Measurements from ENCODE around the gene MAEL. TPM values are rescaled to one million over a fixed set of nuclear protein-coding genes. Genes with fewer than 3 reads are reported as not detected.

MAEL gene
- total RNA-seq, 1 experiment from 2014 or later = 0.26 TPM

- ChIA-PET CTCF (interaction anchor here (0.5 to 2.8 kb wide), 22 partner anchors 9 to 487 kb away, joined by 3 to 36 read pairs (median 4); partner anchors contain the start of genes CREG1 and POU2F1), POLR2A (interaction anchor here (1.6 kb wide), 1 partner anchor 154 kb away, joined by 8 read pairs; the partner anchor contains the start of gene POU2F1)
- peak; percentile 91 for DNase-seq (ENCODE audit: low spot score)
- TF ChIP-seq ETV6 (CRISPR knock-in tag; IDR thresholded peaks at IDR 0.05) = 0 out of 2 replicates have a peak, but pooled peaks have one; percentile 39
- TF ChIP-seq MAX (CRISPR knock-in tag; IDR thresholded peaks at IDR 0.05) = 0 out of 2 replicates have a peak, but pooled peaks have one; percentile 29
- peak; percentile 97 for TF ChIP-seq CTCF (IDR thresholded peaks at IDR 0.05)
- no peak for TF ChIP-seq ARID4B (CRISPR knock-in tag; IDR thresholded peaks at IDR 0.05; ENCODE audit: borderline replicate concordance)
- ATAC-seq = peak; percentile 94
- Mint-ChIP-seq H3K9me3 (no peaks in the 10 kb centered on the region), H3K36me3 (no peaks in the 10 kb centered on the region), H3K27me3 (ENCODE audit: low read depth) (no peaks in the 10 kb centered on the region; the same call in 1 of the 2 replicates), H3K27ac (0 out of 2 replicates have a peak overlapping the region, but pooled peaks have one; percentile 84), H3K4me3 (peak overlapping the region; percentile 55), H3K4me1 (peaks cover 9% of the 10 kb centered on the region)
Observed at GRCh38 chr1:167066333-167067122, 77.4 kb downstream of the MAEL start.

- Mint-ChIP-seq H3K9me3 (no peaks in the 10 kb centered on the region), H3K36me3 (no peaks in the 10 kb centered on the region), H3K27ac (no peak overlapping the region), H3K4me3 (no peak overlapping the region), H3K27me3 (ENCODE audit: low read depth) (no peaks in the 10 kb centered on the region; the same call in 1 of the 2 replicates), H3K4me1 (peaks cover 9% of the 10 kb centered on the region)
- ATAC-seq (no peak), DNase-seq (ENCODE audit: low spot score) (no peak)
- ChIA-PET CTCF (no interaction called here), POLR2A (no interaction called here)
- TF ChIP-seq IRF1 (CRISPR knock-in tag; IDR thresholded peaks at IDR 0.05) (no peak), AR (CRISPR knock-in tag; IDR thresholded peaks at IDR 0.05) (no peak), HMGA2 (CRISPR knock-in tag; IDR thresholded peaks at IDR 0.05) (peak; percentile 97), PRDM15 (CRISPR knock-in tag; IDR thresholded peaks at IDR 0.05) (no peak)
Observed at GRCh38 chr1:167067904-167068303, 78.8 kb downstream of the MAEL start.
